Measurements from ENCODE around the gene NPHP4.
"Not testable (repeated sequence)": the region's sequence is repeated elsewhere in the genome, so short reads cannot be mapped to it uniquely, and the experiment has no call there.

The NPHP4 gene

GRCh38 chr1:5857508-5858090 lies 134.6 kb downstream of the NPHP4 start:
- TF ChIP-seq, protein P1, sequence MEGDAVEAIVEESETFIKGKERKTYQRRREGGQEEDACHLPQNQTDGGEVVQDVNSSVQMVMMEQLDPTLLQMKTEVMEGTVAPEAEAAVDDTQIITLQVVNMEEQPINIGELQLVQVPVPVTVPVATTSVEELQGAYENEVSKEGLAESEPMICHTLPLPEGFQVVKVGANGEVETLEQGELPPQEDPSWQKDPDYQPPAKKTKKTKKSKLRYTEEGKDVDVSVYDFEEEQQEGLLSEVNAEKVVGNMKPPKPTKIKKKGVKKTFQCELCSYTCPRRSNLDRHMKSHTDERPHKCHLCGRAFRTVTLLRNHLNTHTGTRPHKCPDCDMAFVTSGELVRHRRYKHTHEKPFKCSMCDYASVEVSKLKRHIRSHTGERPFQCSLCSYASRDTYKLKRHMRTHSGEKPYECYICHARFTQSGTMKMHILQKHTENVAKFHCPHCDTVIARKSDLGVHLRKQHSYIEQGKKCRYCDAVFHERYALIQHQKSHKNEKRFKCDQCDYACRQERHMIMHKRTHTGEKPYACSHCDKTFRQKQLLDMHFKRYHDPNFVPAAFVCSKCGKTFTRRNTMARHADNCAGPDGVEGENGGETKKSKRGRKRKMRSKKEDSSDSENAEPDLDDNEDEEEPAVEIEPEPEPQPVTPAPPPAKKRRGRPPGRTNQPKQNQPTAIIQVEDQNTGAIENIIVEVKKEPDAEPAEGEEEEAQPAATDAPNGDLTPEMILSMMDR (IDR thresholded peaks at IDR 0.05; ENCODE audit: borderline replicate concordance, control extremely low read depth, extremely low read depth, insufficient read depth, missing control alignments): no peak
- no peak for DNase-seq (ENCODE audit: low spot score)
- in situ Hi-C loops (cut with MboI; ENCODE audit: low sequenced_read_pairs, unreplicated experiment): no loop called here

DNA sequence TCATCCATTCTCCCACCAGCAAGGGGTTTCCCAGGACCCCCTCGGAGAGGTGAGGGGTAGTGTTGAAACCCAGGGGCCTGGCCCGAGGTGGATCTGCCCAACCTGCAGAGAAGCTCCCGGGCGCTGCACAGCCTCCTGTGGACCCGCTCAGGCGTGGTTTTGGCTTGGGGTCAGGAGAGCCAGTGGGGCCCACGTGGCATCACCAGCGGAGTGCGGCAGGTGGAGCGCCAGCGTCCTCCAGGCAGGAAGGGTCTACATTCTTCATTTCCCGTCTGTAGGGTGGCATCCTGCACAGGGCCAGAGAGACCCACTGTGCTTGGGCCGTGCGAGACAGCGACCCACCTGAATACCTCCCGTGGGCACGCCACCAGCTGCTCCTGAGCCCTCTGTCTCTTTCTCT lies 135.2 kb downstream of the NPHP4 start:
- in situ Hi-C loops (cut with MboI; ENCODE audit: low sequenced_read_pairs, unreplicated experiment): no loop called here
- TF ChIP-seq, protein P1 (IDR thresholded peaks at IDR 0.05; ENCODE audit: borderline replicate concordance, control extremely low read depth, extremely low read depth, insufficient read depth, missing control alignments): no peak
- DNase-seq (ENCODE audit: low spot score): no peak

GRCh38 chr1:5856246-5856815 lies 135.9 kb downstream of the NPHP4 start:
- TF ChIP-seq, protein P1 (IDR thresholded peaks at IDR 0.05; ENCODE audit: borderline replicate concordance, control extremely low read depth, extremely low read depth, insufficient read depth, missing control alignments): no peak

GRCh38 chr1:5855196-5855897 lies 136.9 kb downstream of the NPHP4 start:
- in situ Hi-C loops (cut with MboI; ENCODE audit: low sequenced_read_pairs, unreplicated experiment): no loop called here
- no peak for DNase-seq (ENCODE audit: low spot score)
- TF ChIP-seq, protein P1 (IDR thresholded peaks at IDR 0.05; ENCODE audit: borderline replicate concordance, control extremely low read depth, extremely low read depth, insufficient read depth, missing control alignments): no peak

More at GRCh38 chr1:5856246-5856815, 135.9 kb downstream of the NPHP4 start:
- no peak for DNase-seq (ENCODE audit: low spot score)
- in situ Hi-C loops (cut with MboI; ENCODE audit: low sequenced_read_pairs, unreplicated experiment): no loop called here

- DNase-seq (ENCODE audit: low spot score): no peak
- TF ChIP-seq, protein P1 (IDR thresholded peaks at IDR 0.05; ENCODE audit: borderline replicate concordance, control extremely low read depth, extremely low read depth, insufficient read depth, missing control alignments): no peak
- in situ Hi-C loops (cut with MboI; ENCODE audit: low sequenced_read_pairs, unreplicated experiment): no loop called here
Measured at GRCh38 chr1:5854754-5855153, 137.5 kb downstream of the NPHP4 start.

- in situ Hi-C loops (cut with MboI; ENCODE audit: low sequenced_read_pairs, unreplicated experiment); DNase-seq (ENCODE audit: low spot score): not testable (repeated sequence)
Measured at GRCh38 chr1:5853858-5854257, 138.4 kb downstream of the NPHP4 start.

DNA sequence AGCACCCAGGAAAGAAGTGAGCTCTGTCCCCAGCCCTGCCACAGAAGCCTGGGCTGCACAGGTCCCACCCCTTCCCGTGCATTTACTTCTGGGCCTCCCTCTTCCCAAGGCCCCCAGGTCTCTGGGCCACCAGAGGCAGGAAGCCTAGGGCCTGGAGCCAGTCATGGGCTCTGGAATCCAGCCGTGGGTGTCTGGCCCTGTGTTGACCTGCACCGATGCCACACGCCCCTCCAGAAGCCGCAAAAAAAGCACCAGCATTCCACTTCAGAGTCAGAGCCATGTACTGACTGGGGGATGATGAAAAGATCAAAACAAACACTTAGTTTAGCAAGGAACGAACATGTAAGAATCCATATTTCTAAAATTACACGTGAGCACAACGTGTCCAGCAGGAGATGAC lies 141.7 kb downstream of the NPHP4 start:
- in situ Hi-C loops (cut with MboI; ENCODE audit: low sequenced_read_pairs, unreplicated experiment): no loop called here
- DNase-seq (ENCODE audit: low spot score): no peak
- TF ChIP-seq, protein P1 (IDR thresholded peaks at IDR 0.05; ENCODE audit: borderline replicate concordance, control extremely low read depth, extremely low read depth, insufficient read depth, missing control alignments): no peak
